Fibroblast of lung (primary cell): Measurements from ENCODE around the gene KRTAP10-5. TPM values are rescaled to one million over a fixed set of nuclear protein-coding genes. Genes with fewer than 3 reads are reported as not detected.

ENCODE experiments used
- DNase-seq, 2 donors: peaks; one replicate each; pipeline versions ENCODE4 v3.0.0 to v3.0.0-alpha.2; 2010; ENCODE audit warnings: low read depth in 2 of 2
- H2AFZ ChIP-seq: 2 replicates; pipeline ENCODE4 v1.5.1; 2012; ENCODE audit warnings: low read length, control low read depth, inconsistent platforms
- H3K27ac ChIP-seq: 2 replicates; pipeline ENCODE4 v1.5.1; 2011; ENCODE audit warnings: low read length, control low read depth; ENCODE audit not compliant: insufficient read depth
- H3K27me3 ChIP-seq: 2 replicates; pipeline ENCODE4 v1.5.1; 2011; ENCODE audit warnings: mild to moderate bottlenecking, low read length; ENCODE audit not compliant: control insufficient read depth, insufficient read depth
- H3K36me3 ChIP-seq: 2 replicates; pipeline ENCODE4 v1.5.1; 2011; ENCODE audit warnings: low read length; ENCODE audit not compliant: control insufficient read depth, insufficient read depth
- H3K4me1 ChIP-seq: 2 replicates; pipeline ENCODE4 v1.5.1; 2011; ENCODE audit warnings: low read length; ENCODE audit not compliant: control insufficient read depth, insufficient read depth; ENCODE audit errors: extremely low read depth
- H3K4me2 ChIP-seq: 2 replicates; pipeline ENCODE4 v1.5.1; 2011; ENCODE audit warnings: low read length, control low read depth; ENCODE audit not compliant: insufficient read depth; ENCODE audit errors: extremely low read depth
- H3K4me3 ChIP-seq, 4 experiments: fragments of 200-600 bp in 1 of 4; sonication (generic) in 1 of 4; replicated peaks in 1 of 4; 2 replicates each; pipeline ENCODE4 v1.5.1; 2011 to 2016; ENCODE audit warnings: low read length in 4 of 4, low read depth in 3 of 4, mild to moderate bottlenecking in 3 of 4, control low read depth in 2 of 4, inconsistent platforms in 1 of 4, mixed read lengths in 1 of 4; ENCODE audit not compliant: insufficient read depth in 1 of 4; ENCODE audit errors: control extremely low read depth in 1 of 4
- H3K79me2 ChIP-seq: 2 replicates; pipeline ENCODE4 v1.5.1; 2012; ENCODE audit warnings: mild to moderate bottlenecking, low read length, inconsistent platforms; ENCODE audit not compliant: control insufficient read depth, insufficient read depth
- H3K9ac ChIP-seq: 2 replicates; pipeline ENCODE4 v1.5.1; 2011; ENCODE audit warnings: mild to moderate bottlenecking, low read length, control low read depth; ENCODE audit not compliant: insufficient read depth
- H3K9me3 ChIP-seq: 2 replicates; pipeline ENCODE4 v1.5.1; 2012; ENCODE audit warnings: low read depth, low read length; ENCODE audit not compliant: control insufficient read depth, insufficient read depth
- H4K20me1 ChIP-seq: 2 replicates; pipeline ENCODE4 v1.5.1; 2011; ENCODE audit warnings: low read length; ENCODE audit not compliant: control insufficient read depth, insufficient read depth; ENCODE audit errors: extremely low read depth
- EZH2 ChIP-seq: IDR thresholded peaks from 2 replicates; pipeline ENCODE4 v1.5.1; 2012; ENCODE audit warnings: low read length, control low read depth, mild to moderate bottlenecking; ENCODE audit errors: missing control alignments
- polyA plus RNA-seq, 2 donors: library from polyadenylated mRNA; depleted of rRNA in 1 of 2; stranded (reverse) in 1 of 2; unstranded in 1 of 2; fragments of >200 nt; gene quantifications; 2 replicates each; pipeline ENCODE4 v1.2.1, GENCODE V29; 2011 to 2012; ENCODE audit warnings: missing spikeins in 1 of 2
- total RNA-seq: library from RNA; depleted of rRNA; stranded (reverse); fragments of >200 nt; gene quantifications from 2 replicates; pipeline ENCODE4 v1.2.1, GENCODE V29; 2014
- TF ChIP-seq, protein P1 (sequence below), 2 donors: IDR thresholded peaks in 1 of 2; conservative IDR thresholded peaks in 1 of 2; 1 replicate in 1 of 2; 2 replicates in 1 of 2; pipeline ENCODE4 v1.5.1; 2011 to 2012; ENCODE audit warnings: low read length in 2 of 2, control low read depth in 1 of 2, inconsistent platforms in 1 of 2, low read depth in 1 of 2, mild to moderate bottlenecking in 1 of 2

The KRTAP10-5 gene
- total and polyA plus RNA-seq, 2 donors (not counting 1 experiment from before 2014, with no cell fraction given) = not detected

DNA sequence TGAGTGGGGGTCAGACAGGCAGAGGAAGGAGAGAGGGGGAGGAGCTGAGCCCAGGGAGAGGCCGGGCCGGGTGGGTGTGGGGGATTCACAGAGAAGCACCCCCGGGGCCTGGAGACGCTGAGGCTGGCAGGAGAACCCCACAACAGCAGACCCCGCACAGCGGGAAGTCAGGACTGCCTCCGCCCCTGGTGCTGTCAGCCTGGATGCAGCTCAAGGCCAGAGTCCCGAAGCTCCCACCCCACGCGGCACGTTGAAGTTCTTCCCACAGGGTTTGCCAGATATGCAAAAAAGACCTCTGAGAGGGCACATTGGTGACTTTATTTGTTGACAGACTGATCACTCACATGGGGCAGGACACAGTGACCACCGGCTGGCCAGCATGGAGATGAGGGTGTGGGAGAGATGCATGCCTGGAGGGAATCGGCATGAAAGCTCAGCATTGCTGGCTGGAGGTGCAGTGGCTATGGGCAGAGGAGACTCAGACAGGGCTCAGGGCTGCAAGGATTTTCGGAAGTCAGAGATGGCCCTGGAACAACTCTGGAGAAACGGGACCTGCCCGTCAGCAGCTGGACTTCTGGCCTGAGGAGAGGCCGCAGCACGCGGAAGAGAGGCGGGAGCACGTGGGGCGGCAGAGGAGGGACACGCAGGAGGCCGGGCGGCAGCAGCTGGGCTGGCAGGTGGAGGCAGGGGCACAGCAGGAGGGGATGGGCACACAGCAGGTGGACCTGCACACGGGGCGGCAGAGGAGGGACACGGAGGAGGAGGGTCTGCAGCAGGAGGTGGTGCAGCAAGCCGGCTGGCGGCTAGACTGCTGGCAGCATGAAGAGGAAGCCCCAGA is 22.7 kb downstream of the KRTAP10-5 start:
- Histone ChIP-seq H3K79me2 (no peaks in the 10 kb centered on the region), H2AFZ (no peak overlapping the region), H3K36me3 (no peaks in the 10 kb centered on the region), H3K9ac (no peak overlapping the region), H3K4me1 (no peaks in the 10 kb centered on the region), H3K27ac (no peak overlapping the region), H3K27me3 (no peaks in the 10 kb centered on the region), H3K4me2 (no peak overlapping the region), H3K4me3 (no peak overlapping the region), H3K9me3 (no peaks in the 10 kb centered on the region), H4K20me1 (no peaks in the 10 kb centered on the region)
- TF ChIP-seq, protein P1, sequence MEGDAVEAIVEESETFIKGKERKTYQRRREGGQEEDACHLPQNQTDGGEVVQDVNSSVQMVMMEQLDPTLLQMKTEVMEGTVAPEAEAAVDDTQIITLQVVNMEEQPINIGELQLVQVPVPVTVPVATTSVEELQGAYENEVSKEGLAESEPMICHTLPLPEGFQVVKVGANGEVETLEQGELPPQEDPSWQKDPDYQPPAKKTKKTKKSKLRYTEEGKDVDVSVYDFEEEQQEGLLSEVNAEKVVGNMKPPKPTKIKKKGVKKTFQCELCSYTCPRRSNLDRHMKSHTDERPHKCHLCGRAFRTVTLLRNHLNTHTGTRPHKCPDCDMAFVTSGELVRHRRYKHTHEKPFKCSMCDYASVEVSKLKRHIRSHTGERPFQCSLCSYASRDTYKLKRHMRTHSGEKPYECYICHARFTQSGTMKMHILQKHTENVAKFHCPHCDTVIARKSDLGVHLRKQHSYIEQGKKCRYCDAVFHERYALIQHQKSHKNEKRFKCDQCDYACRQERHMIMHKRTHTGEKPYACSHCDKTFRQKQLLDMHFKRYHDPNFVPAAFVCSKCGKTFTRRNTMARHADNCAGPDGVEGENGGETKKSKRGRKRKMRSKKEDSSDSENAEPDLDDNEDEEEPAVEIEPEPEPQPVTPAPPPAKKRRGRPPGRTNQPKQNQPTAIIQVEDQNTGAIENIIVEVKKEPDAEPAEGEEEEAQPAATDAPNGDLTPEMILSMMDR (conservative IDR thresholded peaks at IDR 0.05 in 1 of 2, IDR thresholded peaks at IDR 0.05 in 1 of 2; ENCODE audit: low read depth in 1 of 2, low read length in 2 of 2) = no peak
- no peak for TF ChIP-seq EZH2
- DNase-seq = no peak

DNA sequence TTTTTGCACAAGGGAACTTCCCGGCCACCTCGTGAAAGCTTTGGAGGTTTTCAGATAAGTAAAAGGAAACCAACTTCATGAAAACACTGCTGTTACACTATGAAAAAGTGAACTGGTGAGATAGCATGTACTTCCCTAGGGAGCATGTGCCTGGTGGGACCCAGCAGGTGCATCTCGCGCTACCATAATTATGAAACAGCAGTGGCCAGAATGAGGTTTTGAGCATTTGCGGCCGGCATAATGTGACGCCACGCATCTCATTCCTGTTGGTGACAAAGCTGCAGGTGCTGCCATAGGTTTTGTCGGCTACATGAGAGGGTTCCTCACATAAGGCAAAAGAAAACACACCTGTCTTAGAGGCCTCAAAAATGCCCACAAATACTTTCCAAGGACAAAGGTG is 23.5 kb downstream of the KRTAP10-5 start:
- Histone ChIP-seq H2AFZ (no peak overlapping the region), H3K36me3 (no peaks in the 10 kb centered on the region), H3K4me2 (no peak overlapping the region), H3K9ac (no peak overlapping the region), H3K4me3 (no peak overlapping the region), H3K9me3 (no peaks in the 10 kb centered on the region), H3K4me1 (no peaks in the 10 kb centered on the region), H3K27ac (no peak overlapping the region), H3K79me2 (no peaks in the 10 kb centered on the region), H3K27me3 (no peaks in the 10 kb centered on the region), H4K20me1 (no peaks in the 10 kb centered on the region)
- DNase-seq = no peak
- TF ChIP-seq EZH2 = no peak
- TF ChIP-seq, protein P1 (conservative IDR thresholded peaks at IDR 0.05 in 1 of 2, IDR thresholded peaks at IDR 0.05 in 1 of 2; ENCODE audit: low read depth in 1 of 2, low read length in 2 of 2) = no peak

DNA sequence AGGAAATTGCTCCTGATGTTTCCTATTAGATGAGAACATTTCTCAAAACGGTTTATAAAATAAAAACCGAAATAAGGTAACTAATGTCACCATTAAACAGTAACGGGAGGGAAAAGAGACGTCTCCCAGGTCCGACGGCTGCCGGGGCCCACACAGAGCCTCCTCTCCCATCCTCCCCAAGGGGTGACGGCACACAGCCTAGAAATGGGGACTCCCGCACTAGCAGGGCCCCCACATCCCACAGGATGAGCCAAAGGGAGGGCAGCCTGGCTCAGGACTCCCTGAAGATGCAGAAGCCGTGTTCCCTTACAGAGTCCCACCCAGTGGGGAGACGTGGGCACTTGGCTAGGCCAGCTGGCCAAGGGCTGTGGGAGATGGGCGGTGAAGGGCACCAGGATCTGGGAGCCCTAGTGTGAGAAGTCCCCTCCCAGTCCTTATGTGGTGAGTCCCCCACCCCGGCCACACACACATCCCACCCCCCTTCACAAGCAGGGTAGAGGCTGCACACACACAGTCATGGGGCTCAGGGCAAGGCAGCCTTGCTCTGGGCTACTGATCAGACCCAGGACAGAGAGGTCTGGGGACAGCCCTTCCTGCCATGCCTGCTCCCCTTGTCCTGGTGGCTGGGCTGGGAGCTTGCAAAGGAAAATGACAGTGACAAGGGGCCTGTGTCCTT is 25.1 kb downstream of the KRTAP10-5 start:
- no peak for TF ChIP-seq EZH2
- TF ChIP-seq, protein P1 (conservative IDR thresholded peaks at IDR 0.05 in 1 of 2, IDR thresholded peaks at IDR 0.05 in 1 of 2; ENCODE audit: low read depth in 1 of 2, low read length in 2 of 2) = no peak
- Histone ChIP-seq H3K9me3 (no peaks in the 10 kb centered on the region), H3K27me3 (no peaks in the 10 kb centered on the region), H3K36me3 (no peaks in the 10 kb centered on the region), H3K9ac (no peak overlapping the region), H4K20me1 (no peaks in the 10 kb centered on the region), H3K4me2 (no peak overlapping the region), H3K79me2 (no peaks in the 10 kb centered on the region), H3K27ac (no peak overlapping the region), H2AFZ (no peak overlapping the region), H3K4me1 (no peaks in the 10 kb centered on the region), H3K4me3 (no peak overlapping the region)
- no peak for DNase-seq
